ENCODE data around the gene MYO10.

GRCh38 chr5:16803831-16804230 lies 132.3 kb downstream of the MYO10 start:
- TF ChIP-seq POLR2A (IDR thresholded peaks at IDR 0.05) (no peak), CTCF (IDR thresholded peaks at IDR 0.05) (no peak)
